ENCODE data around the gene BFSP2. TPM values are rescaled to one million over a fixed set of nuclear protein-coding genes. Genes with fewer than 3 reads are reported as not detected.

BFSP2 gene
- total RNA-seq, 2 donors from 2014 or later = not detected

GRCh38 chr3:133439563-133439962 lies 39.7 kb downstream of the BFSP2 start:
- Mint-ChIP-seq H3K36me3 (peaks cover 8 to 10% of the 10 kb centered on the region in 2 donors), H3K9me3 (peaks cover 8 to 14% of the 10 kb centered on the region in 2 donors), H3K27ac (peak overlapping the region in 1 of 2 donors; percentile 78)
- ATAC-seq (no peak), DNase-seq (ENCODE audit: low spot score in 2 of 2) (no peak)

GRCh38 chr3:133440652-133441051 lies 40.8 kb downstream of the BFSP2 start:
- Mint-ChIP-seq H3K9me3 (peaks cover 8 to 14% of the 10 kb centered on the region in 2 donors), H3K36me3 (peaks cover 8 to 10% of the 10 kb centered on the region in 2 donors), H3K27ac (no peak overlapping the region)
- no peak for ATAC-seq
- no peak for DNase-seq (ENCODE audit: low spot score in 2 of 2)

- DNase-seq (ENCODE audit: low spot score in 2 of 2) = no peak
- peak; percentile 69 to 77 for ATAC-seq
Observed at GRCh38 chr3:133441867-133442270, 42.0 kb downstream of the BFSP2 start.

GRCh38 chr3:133442518-133442917 lies 42.7 kb downstream of the BFSP2 start:
- H3K27ac Mint-ChIP-seq = peak overlapping the region; percentile 50 to 95
- H3K36me3 Mint-ChIP-seq = peaks cover 8 to 10% of the 10 kb centered on the region in 2 donors
- no peak for DNase-seq (ENCODE audit: low spot score in 2 of 2)
- peaks cover 8 to 14% of the 10 kb centered on the region in 2 donors for H3K9me3 Mint-ChIP-seq
- ATAC-seq = peak; percentile 66 to 79

More at GRCh38 chr3:133441867-133442270, 42.0 kb downstream of the BFSP2 start:
- Mint-ChIP-seq H3K36me3 (peaks cover 8 to 10% of the 10 kb centered on the region in 2 donors), H3K27ac (peak overlapping the region; percentile 50 to 95), H3K9me3 (peaks cover 8 to 14% of the 10 kb centered on the region in 2 donors)

- peak in 1 of 2 donors; percentile 19 for ATAC-seq
- H3K36me3 Mint-ChIP-seq = peaks cover 8 to 10% of the 10 kb centered on the region in 2 donors
- peaks cover 8 to 14% of the 10 kb centered on the region in 2 donors for H3K9me3 Mint-ChIP-seq
- peak overlapping the region in 1 of 2 donors; percentile 81 for H3K27ac Mint-ChIP-seq
- no peak for DNase-seq (ENCODE audit: low spot score in 2 of 2)
Observed at GRCh38 chr3:133443649-133444422, 44.0 kb downstream of the BFSP2 start.

GRCh38 chr3:133444423-133444774 lies 44.5 kb downstream of the BFSP2 start:
- peak overlapping the region in 1 of 2 donors; percentile 31 for H3K27ac Mint-ChIP-seq
- peaks cover 5 to 10% of the 10 kb centered on the region in 2 donors for H3K9me3 Mint-ChIP-seq
- no peak for DNase-seq (ENCODE audit: low spot score in 2 of 2)
- peaks cover 5 to 7% of the 10 kb centered on the region in 2 donors for H3K36me3 Mint-ChIP-seq
- no peak for ATAC-seq

- Mint-ChIP-seq H3K9me3 (peaks cover 0 to 5% of the 10 kb centered on the region in 2 donors), H3K36me3 (no peaks in the 10 kb centered on the region), H3K27ac (peak overlapping the region in 1 of 2 donors; percentile 31)
- ATAC-seq (no peak), DNase-seq (ENCODE audit: low spot score in 2 of 2) (no peak)
Observed at GRCh38 chr3:133445108-133445507, 45.3 kb downstream of the BFSP2 start.

GRCh38 chr3:133447750-133448477 lies 48.1 kb downstream of the BFSP2 start:
- DNase-seq (ENCODE audit: low spot score in 2 of 2) (no peak), ATAC-seq (no peak)
- Mint-ChIP-seq H3K9me3 (no peaks in the 10 kb centered on the region), H3K36me3 (no peaks in the 10 kb centered on the region), H3K27ac (peak overlapping the region; percentile 62 to 89)

- peak; percentile 96 to 97 for ATAC-seq
- no peaks in the 10 kb centered on the region for H3K36me3 Mint-ChIP-seq
- peak overlapping the region; percentile 62 to 89 for H3K27ac Mint-ChIP-seq
- DNase-seq (ENCODE audit: low spot score in 2 of 2) = peak in 1 of 2 donors; percentile 65
- H3K9me3 Mint-ChIP-seq = no peaks in the 10 kb centered on the region
Observed at GRCh38 chr3:133448478-133449122, 48.7 kb downstream of the BFSP2 start.

- ATAC-seq (no peak), DNase-seq (ENCODE audit: low spot score in 2 of 2) (no peak)
- Mint-ChIP-seq H3K9me3 (no peaks in the 10 kb centered on the region), H3K36me3 (no peaks in the 10 kb centered on the region), H3K27ac (no peak overlapping the region)
Observed at GRCh38 chr3:133451309-133451708, 51.5 kb downstream of the BFSP2 start.

- DNase-seq (ENCODE audit: low spot score in 2 of 2) (no peak), ATAC-seq (no peak)
- Mint-ChIP-seq H3K36me3 (no peaks in the 10 kb centered on the region), H3K27ac (no peak overlapping the region), H3K9me3 (no peaks in the 10 kb centered on the region)
Observed at GRCh38 chr3:133452641-133453319, 52.9 kb downstream of the BFSP2 start.

- ATAC-seq = no peak
- H3K36me3 Mint-ChIP-seq = no peaks in the 10 kb centered on the region
- no peak for DNase-seq (ENCODE audit: low spot score in 2 of 2)
- no peak overlapping the region for H3K27ac Mint-ChIP-seq
- no peaks in the 10 kb centered on the region for H3K9me3 Mint-ChIP-seq
Observed at GRCh38 chr3:133453383-133453782, 53.5 kb downstream of the BFSP2 start.

GRCh38 chr3:133455281-133455680 lies 55.4 kb downstream of the BFSP2 start:
- ATAC-seq (no peak), DNase-seq (ENCODE audit: low spot score in 2 of 2) (no peak)
- Mint-ChIP-seq H3K36me3 (no peaks in the 10 kb centered on the region), H3K27ac (no peak overlapping the region), H3K9me3 (no peaks in the 10 kb centered on the region)

- H3K9me3 Mint-ChIP-seq = no peaks in the 10 kb centered on the region
- H3K27ac Mint-ChIP-seq = no peak overlapping the region
- ATAC-seq (no peak), DNase-seq (ENCODE audit: low spot score in 2 of 2) (no peak)
- H3K36me3 Mint-ChIP-seq = no peaks in the 10 kb centered on the region
Observed at GRCh38 chr3:133455960-133456359, 56.1 kb downstream of the BFSP2 start.

GRCh38 chr3:133457025-133457424 lies 57.2 kb downstream of the BFSP2 start:
- DNase-seq (ENCODE audit: low spot score in 2 of 2) (no peak), ATAC-seq (no peak)

GRCh38 chr3:133457465-133458067 lies 57.7 kb downstream of the BFSP2 start:
- H3K36me3 Mint-ChIP-seq = no peaks in the 10 kb centered on the region

More at GRCh38 chr3:133457025-133457424, 57.2 kb downstream of the BFSP2 start:
- no peaks in the 10 kb centered on the region for H3K9me3 Mint-ChIP-seq
- H3K27ac Mint-ChIP-seq = no peak overlapping the region
- H3K36me3 Mint-ChIP-seq = no peaks in the 10 kb centered on the region

More at GRCh38 chr3:133457465-133458067, 57.7 kb downstream of the BFSP2 start:
- no peaks in the 10 kb centered on the region for H3K9me3 Mint-ChIP-seq
- H3K27ac Mint-ChIP-seq = no peak overlapping the region
- DNase-seq (ENCODE audit: low spot score in 2 of 2) = no peak
- ATAC-seq = no peak

Measured in activated naive CD4-positive, alpha-beta T cell treated with anti-CD3 and anti-CD28 coated beads, Interleukin-2, amount 50 U/mL, for 72 hours (primary cell).